HCT116 (cell line): Measurements from ENCODE around the gene POLR3GL.

Experiments used
- CTCF ChIP-seq, 3 experiments: fragments of 200-600 bp in 1 of 3; sonication (generic) in 1 of 3; IDR thresholded peaks in 2 of 3; conservative IDR thresholded peaks in 1 of 3; 2 replicates each; pipeline ENCODE4 v1.5.1; 2012 to 2017; ENCODE audit warnings: low read depth in 2 of 3, low read length in 2 of 3, antibody characterized with exemption in 1 of 3, borderline replicate concordance in 1 of 3, control low read depth in 1 of 3, mild to moderate bottlenecking in 1 of 3, mixed read lengths in 1 of 3, mixed run types in 1 of 3, moderate library complexity in 1 of 3; ENCODE audit not compliant: insufficient read depth in 1 of 3
- EZH2 ChIP-seq: fragments of 200-600 bp; sonication (generic); IDR thresholded peaks from 2 replicates; pipeline ENCODE4 v1.6.1; 2017; ENCODE audit warnings: antibody characterized with exemption, mixed run types
- POLR2A ChIP-seq: IDR thresholded peaks from 2 replicates; pipeline ENCODE4 v1.7.0; 2011; ENCODE audit warnings: borderline replicate concordance; ENCODE audit not compliant: insufficient read depth, insufficient read length; ENCODE audit errors: extremely low read depth
- POLR2AphosphoS5 ChIP-seq: IDR thresholded peaks from 2 replicates; pipeline ENCODE4 v1.6.1; 2011; ENCODE audit warnings: mild to moderate bottlenecking, low read depth, low read length, moderate library complexity
- SIN3A ChIP-seq: IDR thresholded peaks from 2 replicates; pipeline ENCODE4 v1.6.1; 2012; ENCODE audit warnings: low read depth

- no peak for TF ChIP-seq POLR2AphosphoS5
- TF ChIP-seq EZH2: no peak
- TF ChIP-seq CTCF (IDR thresholded peaks at IDR 0.05 in 2 of 3, conservative IDR thresholded peaks at IDR 0.05 in 1 of 3; ENCODE audit: borderline replicate concordance in 1 of 3, insufficient read depth in 1 of 3, low read depth in 2 of 3, low read length in 2 of 3): no peak
- no peak for TF ChIP-seq SIN3A
- no peak for TF ChIP-seq POLR2A
Observed at GRCh38 chr1:145944532-145944931, 20.0 kb upstream of the POLR3GL start.
